Measurements from ENCODE around the gene CERK. TPM values are rescaled to one million over a fixed set of nuclear protein-coding genes. Genes with fewer than 3 reads are reported as not detected.

Gene CERK
- total and polyA plus RNA-seq, 10 donors: 13.7 to 47.1 (median 34.8) TPM

DNA sequence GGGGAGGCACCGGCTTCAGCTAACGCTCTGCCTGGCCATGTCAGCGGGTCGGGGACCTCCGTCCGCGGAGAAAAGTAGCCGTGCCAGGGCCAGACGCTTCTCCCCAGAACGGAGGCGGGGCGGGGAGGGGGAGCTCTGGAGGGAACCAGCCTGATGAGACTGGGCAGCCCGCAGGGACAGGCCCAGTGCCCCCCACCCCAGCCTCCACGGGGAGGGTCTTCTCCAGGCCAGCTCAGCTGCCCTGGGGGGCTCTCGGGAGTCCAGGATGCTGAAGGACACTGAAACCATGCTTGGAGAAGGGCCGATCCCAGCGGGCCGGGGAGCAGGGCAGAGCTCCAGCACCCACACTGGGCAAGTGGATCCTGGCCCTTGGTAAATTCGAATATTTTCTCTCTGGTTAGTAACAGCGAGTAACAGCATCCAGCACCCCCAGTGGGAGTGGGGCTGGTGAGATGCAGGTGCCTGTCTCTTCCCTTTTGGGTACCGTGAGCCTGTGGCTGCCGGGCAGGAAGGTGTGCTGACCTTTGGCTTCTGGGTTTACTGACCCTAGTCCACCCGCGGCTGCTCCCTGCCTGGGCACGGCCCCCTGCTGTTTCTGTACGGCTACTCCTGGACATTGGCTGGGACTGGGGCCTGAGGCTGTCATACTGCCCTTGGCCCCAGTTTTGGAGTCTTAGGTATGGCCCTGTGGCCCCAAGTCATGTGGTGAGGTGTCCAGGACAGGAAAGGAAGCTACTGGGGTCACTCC is 82.0 kb downstream of the CERK start:
- H3K4me3 ChIP-seq: no peak overlapping the region
- 89 to 96% (median 92%) methylated on average over 16 to 26 of the region's 26 CpGs for WGBS, 5 donors
- H3K9me3 ChIP-seq: no peaks in the 10 kb centered on the region
- peaks cover 0 to 63% (median 0%) of the 10 kb centered on the region in 6 donors for H3K36me3 ChIP-seq
- no peak for DNase-seq
- TF ChIP-seq CTCF (IDR thresholded peaks at IDR 0.05 in 8 of 11, conservative IDR thresholded peaks at IDR 0.05 in 3 of 11) (no peak), POLR2A (IDR thresholded peaks at IDR 0.05) (no peak), POLR2AphosphoS5 (IDR thresholded peaks at IDR 0.05) (no peak)
- peaks cover 4 to 57% (median 20%) of the 10 kb centered on the region in 6 donors for H3K4me1 ChIP-seq
- H3K27ac ChIP-seq: no peak overlapping the region
- intact Hi-C loops (cut with DNase I; ENCODE audit: low total_unique reads): no loop called here
- no peaks in the 10 kb centered on the region for H3K27me3 ChIP-seq (replicated peaks in 1 of 7)

- H3K9me3 ChIP-seq: no peaks in the 10 kb centered on the region
- no peaks in the 10 kb centered on the region for H3K27me3 ChIP-seq (replicated peaks in 1 of 7)
- no peak for DNase-seq
- intact Hi-C loops (cut with DNase I; ENCODE audit: low total_unique reads): no loop called here
- TF ChIP-seq CTCF (IDR thresholded peaks at IDR 0.05 in 8 of 11, conservative IDR thresholded peaks at IDR 0.05 in 3 of 11) (no peak), POLR2AphosphoS5 (IDR thresholded peaks at IDR 0.05) (no peak), POLR2A (IDR thresholded peaks at IDR 0.05) (no peak)
- H3K27ac ChIP-seq: no peak overlapping the region
- 78 to 94% (median 83%) methylated on average over 14 of the region's 14 CpGs for WGBS, 5 donors
- peaks cover 4 to 53% (median 23%) of the 10 kb centered on the region in 6 donors for H3K4me1 ChIP-seq
- H3K36me3 ChIP-seq: peaks cover 0 to 55% (median 0%) of the 10 kb centered on the region in 6 donors
- H3K4me3 ChIP-seq: no peak overlapping the region
Measured at GRCh38 chr22:46654927-46655595, 83.0 kb downstream of the CERK start.

GRCh38 chr22:46654426-46654825 is 83.6 kb downstream of the CERK start:
- no peak for TF ChIP-seq POLR2A (IDR thresholded peaks at IDR 0.05)
- TF ChIP-seq POLR2AphosphoS5 (IDR thresholded peaks at IDR 0.05): no peak
- TF ChIP-seq CTCF (IDR thresholded peaks at IDR 0.05 in 8 of 11, conservative IDR thresholded peaks at IDR 0.05 in 3 of 11): no peak
- intact Hi-C loops (cut with DNase I; ENCODE audit: low total_unique reads): no loop called here
- Histone ChIP-seq H3K27ac (no peak overlapping the region), H3K27me3 (replicated peaks in 1 of 7) (no peaks in the 10 kb centered on the region), H3K4me3 (no peak overlapping the region), H3K9me3 (no peaks in the 10 kb centered on the region), H3K36me3 (peaks cover 0 to 48% (median 0%) of the 10 kb centered on the region in 6 donors), H3K4me1 (peaks cover 8 to 57% (median 29%) of the 10 kb centered on the region in 6 donors)
- DNase-seq: no peak
- 89 to 96% (median 95%) methylated on average over 9 to 17 of the region's 17 CpGs for WGBS, 5 donors

DNA sequence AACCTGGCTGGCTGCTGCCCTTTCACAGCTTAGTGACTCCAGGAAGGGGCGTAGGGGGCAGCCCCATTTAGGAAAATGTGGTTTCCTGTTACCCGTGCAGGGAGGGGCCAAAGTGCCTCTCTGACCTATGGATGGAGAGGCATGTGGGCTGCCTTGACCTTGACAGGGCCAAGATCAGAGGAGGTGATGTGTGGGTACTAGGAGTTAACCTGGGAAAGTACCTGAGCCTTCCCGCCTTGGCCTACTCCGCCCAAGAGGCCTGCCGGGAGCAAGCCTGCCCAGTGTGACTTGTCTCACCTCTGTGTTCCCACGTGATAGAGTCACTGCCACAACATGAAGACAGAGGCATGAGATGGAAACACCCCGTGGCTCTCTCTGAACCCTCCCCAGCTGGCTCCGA is 84.5 kb downstream of the CERK start:
- no peak overlapping the region for H3K4me3 ChIP-seq
- WGBS, 5 donors: 47 to 61% (median 56%) methylated on average over 8 of the region's 8 CpGs
- H3K9me3 ChIP-seq: no peaks in the 10 kb centered on the region
- H3K4me1 ChIP-seq: peaks cover 9 to 63% (median 34%) of the 10 kb centered on the region in 6 donors
- TF ChIP-seq POLR2AphosphoS5 (IDR thresholded peaks at IDR 0.05) (no peak), POLR2A (IDR thresholded peaks at IDR 0.05) (no peak), CTCF (IDR thresholded peaks at IDR 0.05 in 8 of 11, conservative IDR thresholded peaks at IDR 0.05 in 3 of 11) (no peak)
- no peak overlapping the region for H3K27ac ChIP-seq
- H3K27me3 ChIP-seq (replicated peaks in 1 of 7): no peaks in the 10 kb centered on the region
- DNase-seq: no peak
- intact Hi-C loops (cut with DNase I; ENCODE audit: low total_unique reads): no loop called here
- peaks cover 0 to 40% (median 0%) of the 10 kb centered on the region in 6 donors for H3K36me3 ChIP-seq

Measured in spleen (tissue), 11 donors.